Lung (tissue), 12 donors: Measurements from ENCODE around the gene CPD. TPM values are rescaled to one million over a fixed set of nuclear protein-coding genes. Genes with fewer than 3 reads are reported as not detected.

Experiments
- ATAC-seq: fragments of 200-7000 bp; cut with Tn5 transposase; one replicate; pipeline ENCODE4 v1.9.1; 2020; ENCODE audit warnings: moderate number of reproducible peaks; ENCODE audit not compliant: insufficient read depth, low FRiP score
- DNase-seq, 3 donors: peaks; one replicate each; pipeline ENCODE4 v3.0.0-alpha.2; 2013 to 2017
- H3K27ac ChIP-seq, 2 donors: one replicate each; pipeline ENCODE4 v1.5.1; 2013; ENCODE audit warnings: mild to moderate bottlenecking in 2 of 2, moderate library complexity in 2 of 2, control low read depth in 1 of 2, inconsistent platforms in 1 of 2, low read depth in 1 of 2, low read length in 1 of 2
- H3K27me3 ChIP-seq, 3 donors: one replicate each; pipeline ENCODE4 v1.5.1; 2013; ENCODE audit warnings: low read length in 2 of 3; ENCODE audit not compliant: control insufficient read depth in 3 of 3, insufficient read depth in 3 of 3
- H3K36me3 ChIP-seq, 4 donors: one replicate each; pipeline ENCODE4 v1.5.1; 2013; ENCODE audit warnings: low read length in 4 of 4, mild to moderate bottlenecking in 1 of 4, moderate library complexity in 1 of 4; ENCODE audit not compliant: control insufficient read depth in 4 of 4, insufficient read depth in 4 of 4
- H3K4me1 ChIP-seq, 5 donors: one replicate each; pipeline ENCODE4 v1.5.1; 2013; ENCODE audit warnings: low read length in 5 of 5, mild to moderate bottlenecking in 2 of 5, moderate library complexity in 1 of 5; ENCODE audit not compliant: control insufficient read depth in 5 of 5, insufficient read depth in 5 of 5
- H3K4me3 ChIP-seq: one replicate; pipeline ENCODE4 v1.5.1; 2013; ENCODE audit warnings: mild to moderate bottlenecking, control low read depth, moderate library complexity
- H3K9ac ChIP-seq, 2 donors: one replicate each; pipeline ENCODE4 v1.5.1; 2013; ENCODE audit warnings: low read length in 2 of 2, control low read depth in 1 of 2; ENCODE audit not compliant: insufficient read depth in 1 of 2
- H3K9me3 ChIP-seq, 4 donors: one replicate each; pipeline ENCODE4 v1.5.1; 2013; ENCODE audit warnings: low read length in 3 of 4, mild to moderate bottlenecking in 1 of 4, moderate library complexity in 1 of 4; ENCODE audit not compliant: control insufficient read depth in 4 of 4, insufficient read depth in 3 of 4
- CTCF ChIP-seq: IDR thresholded peaks from 2 replicates; pipeline ENCODE4 v1.5.1; 2012; ENCODE audit warnings: mild to moderate bottlenecking; ENCODE audit errors: control extremely low read depth, extremely low read depth
- WGBS, 2 donors: extraction: QIAGEN DNeasy Blood & Tissue Kit; methylation state at CpG; one replicate each; pipeline ENCODE4 v1.1.7; 2013; 5-methylcytosine and 5-hydroxymethylcytosine counted together
- polyA plus RNA-seq, 2 donors: library from polyadenylated mRNA; stranded (reverse); fragments of 200-250 nt; gene quantifications; one replicate each; pipeline ENCODE4 v1.2.1, GENCODE V29; 2013
- total RNA-seq, 2 donors: library from RNA; depleted of rRNA in 1 of 2; stranded (reverse); fragments of >200 nt in 1 of 2; gene quantifications; one replicate each; pipeline ENCODE4 v1.2.1, GENCODE V29; 2014 to 2021
- donor health status: control.
- donor health status: control.
- donor health status: Bipolar disorder and iron deficiency.
- donor health status: healthy.
- donor health status: DM: yes; HTN: yes; CAD: no.

The CPD gene
- total and polyA plus RNA-seq, 4 donors: 11.1 to 126 (median 88.1) TPM

- Histone ChIP-seq H3K36me3 (no peaks in the 10 kb centered on the region), H3K4me1 (peaks cover 4 to 25% (median 14%) of the 10 kb centered on the region in 5 donors), H3K9me3 (no peaks in the 10 kb centered on the region), H3K27ac (peak overlapping the region in 1 of 2 donors; percentile 21), H3K9ac (no peak overlapping the region), H3K4me3 (no peak overlapping the region), H3K27me3 (no peaks in the 10 kb centered on the region)
- ATAC-seq (no peak), DNase-seq (no peak)
- WGBS, 2 donors: 85 to 88% methylated on average over 4 of the region's 4 CpGs
- no peak for TF ChIP-seq CTCF
Measured at GRCh38 chr17:30343796-30344195, 34.9 kb upstream of the CPD start.

GRCh38 chr17:30344283-30345088 lies 34.2 kb upstream of the CPD start:
- Histone ChIP-seq H3K27ac (peak overlapping the region; percentile 74 to 82), H3K27me3 (no peaks in the 10 kb centered on the region), H3K36me3 (no peaks in the 10 kb centered on the region), H3K4me3 (no peak overlapping the region), H3K4me1 (peaks cover 4 to 25% (median 14%) of the 10 kb centered on the region in 5 donors), H3K9ac (no peak overlapping the region), H3K9me3 (no peaks in the 10 kb centered on the region)
- DNase-seq (peak; percentile 25 to 65 (median 41)), ATAC-seq (no peak)
- TF ChIP-seq CTCF: no peak
- WGBS, 2 donors: 18 to 24% methylated on average over 9 of the region's 9 CpGs

GRCh38 chr17:30345089-30345433 lies 33.7 kb upstream of the CPD start:
- Histone ChIP-seq H3K27ac (peak overlapping the region in 1 of 2 donors; percentile 82), H3K27me3 (no peaks in the 10 kb centered on the region), H3K36me3 (no peaks in the 10 kb centered on the region), H3K9ac (no peak overlapping the region), H3K4me1 (peaks cover 4 to 22% (median 14%) of the 10 kb centered on the region in 5 donors), H3K4me3 (no peak overlapping the region), H3K9me3 (no peaks in the 10 kb centered on the region)
- no peak for DNase-seq
- TF ChIP-seq CTCF: no peak
- WGBS, 2 donors: 49 to 61% methylated on average over 2 of the region's 2 CpGs
- ATAC-seq: no peak
